CD14-positive monocyte (primary cell): ENCODE data around the gene DYRK1A. TPM values are rescaled to one million over a fixed set of nuclear protein-coding genes. Genes with fewer than 3 reads are reported as not detected.

Experiments
- DNase-seq, 3 donors: peaks; one replicate each; pipeline ENCODE4 v3.0.0-alpha.2; 2011 to 2022
- H2AFZ ChIP-seq: 2 replicates; pipeline ENCODE4 v1.6.0; 2012; ENCODE audit warnings: mild to moderate bottlenecking, low read depth, low read length, inconsistent platforms; ENCODE audit not compliant: insufficient read depth, poor library complexity, severe bottlenecking
- H3K27ac ChIP-seq, 2 donors: 1 replicate in 1 of 2; 2 replicates in 1 of 2; pipeline ENCODE4 v1.5.1; 2012 to 2013; ENCODE audit warnings: low read length in 2 of 2, control low read depth in 1 of 2, inconsistent platforms in 1 of 2, low read depth in 1 of 2, mild to moderate bottlenecking in 1 of 2
- H3K27me3 ChIP-seq, 2 donors: one replicate each; pipeline versions ENCODE4 v1.6.0 to v1.6.1; 2011 to 2013; ENCODE audit warnings: low read length in 2 of 2; ENCODE audit not compliant: control insufficient read depth in 2 of 2, insufficient read depth in 2 of 2
- H3K36me3 ChIP-seq, 2 donors: replicated peaks in 1 of 2; 1 replicate in 1 of 2; 2 replicates in 1 of 2; pipeline versions ENCODE4 v1.5.1 to v1.6.1; 2012 to 2013; ENCODE audit warnings: low read length in 2 of 2, control low read depth in 1 of 2, inconsistent platforms in 1 of 2, mild to moderate bottlenecking in 1 of 2; ENCODE audit not compliant: insufficient read depth in 2 of 2, control insufficient read depth in 1 of 2
- H3K4me1 ChIP-seq, 2 donors: 1 replicate in 1 of 2; 2 replicates in 1 of 2; pipeline versions ENCODE4 v1.5.1 to v1.6.1; 2012 to 2013; ENCODE audit warnings: low read length in 2 of 2, control low read depth in 1 of 2, inconsistent platforms in 1 of 2, mild to moderate bottlenecking in 1 of 2, moderate library complexity in 1 of 2; ENCODE audit not compliant: insufficient read depth in 2 of 2, control insufficient read depth in 1 of 2
- H3K4me2 ChIP-seq: replicated peaks from 2 replicates; pipeline ENCODE3; 2012; ENCODE audit warnings: low read length, moderate library complexity, mild to moderate bottlenecking; ENCODE audit not compliant: poor library complexity, severe bottlenecking; ENCODE audit errors: extremely low read depth
- H3K4me3 ChIP-seq, 3 experiments: fragments of 200-600 bp in 1 of 3; sonication (generic) in 1 of 3; replicated peaks in 1 of 3; 1 replicate in 2 of 3; 2 replicates in 1 of 3; pipeline ENCODE4 v1.5.1; 2011 to 2013; ENCODE audit warnings: low read length in 3 of 3, mild to moderate bottlenecking in 3 of 3, control low read depth in 2 of 3, low read depth in 2 of 3, inconsistent platforms in 1 of 3, moderate library complexity in 1 of 3
- H3K79me2 ChIP-seq: 2 replicates; pipeline ENCODE4 v1.6.0; 2012; ENCODE audit warnings: mild to moderate bottlenecking, control low read depth, inconsistent platforms, low read length, moderate library complexity; ENCODE audit not compliant: insufficient read depth
- H3K9ac ChIP-seq: 2 replicates; pipeline ENCODE4 v1.6.0; 2017; ENCODE audit warnings: low read length, mild to moderate bottlenecking; ENCODE audit not compliant: insufficient read depth, poor library complexity, severe bottlenecking
- H3K9me3 ChIP-seq, 2 donors: replicated peaks in 1 of 2; 1 replicate in 1 of 2; 2 replicates in 1 of 2; pipeline versions ENCODE4 v1.5.1 to v1.6.1; 2012 to 2013; ENCODE audit warnings: low read length in 2 of 2, control low read depth in 1 of 2; ENCODE audit not compliant: control insufficient read depth in 1 of 2, insufficient read depth in 1 of 2
- H4K20me1 ChIP-seq: 2 replicates; pipeline ENCODE4 v1.6.0; 2012; ENCODE audit warnings: mild to moderate bottlenecking, low read length, control low read depth, moderate library complexity; ENCODE audit not compliant: insufficient read depth
- H3K27ac Mint-ChIP-seq, 7 donors: one replicate each; pipeline ENCODE4 v1.8.0; 2020; ENCODE audit warnings: mild to moderate bottlenecking in 7 of 7, mixed read lengths in 7 of 7, moderate library complexity in 6 of 7, inconsistent platforms in 2 of 7
- H3K27me3 Mint-ChIP-seq, 3 donors: one replicate each; pipeline ENCODE4 v1.8.0; 2021 to 2022; ENCODE audit warnings: low read depth in 3 of 3, mild to moderate bottlenecking in 3 of 3, mixed read lengths in 3 of 3, moderate library complexity in 3 of 3, inconsistent platforms in 1 of 3
- H3K36me3 Mint-ChIP-seq, 2 donors: one replicate each; pipeline ENCODE4 v1.8.0; 2020; ENCODE audit warnings: mixed read lengths in 2 of 2, inconsistent platforms in 1 of 2, mild to moderate bottlenecking in 1 of 2
- H3K4me1 Mint-ChIP-seq: one replicate; pipeline ENCODE4 v1.8.0; 2020; ENCODE audit warnings: mild to moderate bottlenecking, mixed read lengths
- H3K4me3 Mint-ChIP-seq, 2 donors: one replicate each; pipeline ENCODE4 v1.8.0; 2020; ENCODE audit warnings: mild to moderate bottlenecking in 2 of 2, mixed read lengths in 2 of 2, moderate library complexity in 1 of 2
- H3K9me3 Mint-ChIP-seq, 7 donors: one replicate each; pipeline ENCODE4 v1.8.0; 2020 to 2022; ENCODE audit warnings: mixed read lengths in 7 of 7, mild to moderate bottlenecking in 6 of 7, moderate library complexity in 6 of 7, inconsistent platforms in 2 of 7
- WGBS: methylation state at CpG from one replicate; pipeline ENCODE4 v1.1.5; 2013; ENCODE audit warnings: missing lambda C conversion rate; ENCODE audit not compliant: insufficient coverage; 5-methylcytosine and 5-hydroxymethylcytosine counted together
- intact Hi-C, 2 donors: fragments of 100-400 bp; cut with micrococcal nuclease; formaldehyde crosslinking; loops; one replicate each; pipeline versions ENCODE4 v1.15.0 to v1.15.1; 2023
- polyA plus RNA-seq, 3 donors: library from polyadenylated mRNA; depleted of rRNA in 1 of 3; unstranded in 2 of 3; stranded (reverse) in 1 of 3; fragments of 300-500 nt in 2 of 3; fragments of >200 nt in 1 of 3; fragmentation: Illumina TruSeq in 2 of 3; gene quantifications; 1 replicate in 2 of 3; 2 replicates in 1 of 3; pipeline ENCODE4 v1.2.3, GENCODE V29; 2012 to 2021
- TF ChIP-seq, protein P1 (sequence below): fragments of 200-600 bp; IDR thresholded peaks from one replicate; pipeline ENCODE4 v1.8.0; 2022; ENCODE audit warnings: antibody characterized with exemption, mild to moderate bottlenecking

The DYRK1A gene
- polyA plus RNA-seq, 3 donors: 1.8 to 53.5 (median 2.4) TPM

- Histone ChIP-seq H3K4me2 (no peak overlapping the region), H3K36me3 (no peaks in the 10 kb centered on the region), H3K9ac (no peak overlapping the region), H3K79me2 (no peaks in the 10 kb centered on the region), H3K27ac (no peak overlapping the region), H3K4me1 (peaks cover 25 to 31% of the 10 kb centered on the region in 2 donors), H2AFZ (no peak overlapping the region), H3K4me3 (no peak overlapping the region), H3K27me3 (no peaks in the 10 kb centered on the region), H4K20me1 (no peaks in the 10 kb centered on the region), H3K9me3 (no peaks in the 10 kb centered on the region)
- Mint-ChIP-seq H3K4me3 (peak overlapping the region in 1 of 2 donors; percentile 95), H3K9me3 (peaks cover 0 to 12% (median 2%) of the 10 kb centered on the region in 7 donors), H3K27ac (no peak overlapping the region), H3K4me1 (peaks cover 24% of the 10 kb centered on the region), H3K27me3 (peaks cover 0 to 6% (median 2%) of the 10 kb centered on the region in 3 donors), H3K36me3 (no peaks in the 10 kb centered on the region)
- intact Hi-C loops: loop anchor here (5.0 to 10.0 kb wide), 4 partner anchors 97 to 297 kb away; partner anchors contain the start of genes VPS26C (in 2 of the 2) and DYRK1A (in 1 of the 2)
- WGBS: 33% methylated on average over 3 of the region's 11 CpGs
- TF ChIP-seq, protein P1, sequence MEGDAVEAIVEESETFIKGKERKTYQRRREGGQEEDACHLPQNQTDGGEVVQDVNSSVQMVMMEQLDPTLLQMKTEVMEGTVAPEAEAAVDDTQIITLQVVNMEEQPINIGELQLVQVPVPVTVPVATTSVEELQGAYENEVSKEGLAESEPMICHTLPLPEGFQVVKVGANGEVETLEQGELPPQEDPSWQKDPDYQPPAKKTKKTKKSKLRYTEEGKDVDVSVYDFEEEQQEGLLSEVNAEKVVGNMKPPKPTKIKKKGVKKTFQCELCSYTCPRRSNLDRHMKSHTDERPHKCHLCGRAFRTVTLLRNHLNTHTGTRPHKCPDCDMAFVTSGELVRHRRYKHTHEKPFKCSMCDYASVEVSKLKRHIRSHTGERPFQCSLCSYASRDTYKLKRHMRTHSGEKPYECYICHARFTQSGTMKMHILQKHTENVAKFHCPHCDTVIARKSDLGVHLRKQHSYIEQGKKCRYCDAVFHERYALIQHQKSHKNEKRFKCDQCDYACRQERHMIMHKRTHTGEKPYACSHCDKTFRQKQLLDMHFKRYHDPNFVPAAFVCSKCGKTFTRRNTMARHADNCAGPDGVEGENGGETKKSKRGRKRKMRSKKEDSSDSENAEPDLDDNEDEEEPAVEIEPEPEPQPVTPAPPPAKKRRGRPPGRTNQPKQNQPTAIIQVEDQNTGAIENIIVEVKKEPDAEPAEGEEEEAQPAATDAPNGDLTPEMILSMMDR: no peak
- no peak for DNase-seq
Measured at GRCh38 chr21:37561941-37562919, 195.7 kb downstream of the DYRK1A start.

- TF ChIP-seq, protein P1: no peak
- Mint-ChIP-seq H3K9me3 (peaks cover 0 to 12% (median 2%) of the 10 kb centered on the region in 7 donors), H3K4me3 (peak overlapping the region; percentile 95 to 96), H3K4me1 (peaks cover 24% of the 10 kb centered on the region), H3K27ac (peak overlapping the region; percentile 86 to 100 (median 99)), H3K36me3 (no peaks in the 10 kb centered on the region), H3K27me3 (peaks cover 0 to 6% (median 0%) of the 10 kb centered on the region in 3 donors)
- DNase-seq: peak; percentile 7 to 30 (median 12)
- peak overlapping the region; percentile 99 for H2AFZ ChIP-seq
- no peaks in the 10 kb centered on the region for H3K36me3 ChIP-seq
- H3K27ac ChIP-seq: peak overlapping the region; percentile 44 to 96
- peak overlapping the region; percentile 89 for H3K4me2 ChIP-seq
- 43% methylated on average over 19 of the region's 22 CpGs for WGBS
- intact Hi-C loops: loop anchor here (5.0 to 10.0 kb wide), 4 partner anchors 98 to 298 kb away; partner anchors contain the start of genes VPS26C (in 2 of the 2) and DYRK1A (in 1 of the 2)
- no peaks in the 10 kb centered on the region for H3K27me3 ChIP-seq
- no peaks in the 10 kb centered on the region for H3K79me2 ChIP-seq
- H3K4me1 ChIP-seq: peaks cover 25 to 31% of the 10 kb centered on the region in 2 donors
- peak overlapping the region; percentile 63 to 78 (median 77) for H3K4me3 ChIP-seq
- H4K20me1 ChIP-seq: no peaks in the 10 kb centered on the region
- no peaks in the 10 kb centered on the region for H3K9me3 ChIP-seq
- peak overlapping the region; percentile 83 for H3K9ac ChIP-seq
Measured at GRCh38 chr21:37562920-37563640, 196.5 kb downstream of the DYRK1A start.
